ENCODE results near the gene PTCH2. TPM values are rescaled to one million over a fixed set of nuclear protein-coding genes. Genes with fewer than 3 reads are reported as not detected.

PTCH2 gene
- total RNA-seq, 1 donor from 2014 or later: not detected

- H3K36me3 ChIP-seq: peaks cover 0 to 9% of the 10 kb centered on the region in 2 donors
Observed at GRCh38 chr1:44860331-44860730, 17.3 kb upstream of the PTCH2 start.

GRCh38 chr1:44857446-44857845 is 14.4 kb upstream of the PTCH2 start:
- TF ChIP-seq CTCF (IDR thresholded peaks at IDR 0.05): no peak
- no peak overlapping the region for H3K27ac ChIP-seq
- DNase-seq (ENCODE audit: low spot score in 2 of 2): no peak
- intact Hi-C loops (cut with DNase I): no loop called here
- H3K27me3 ChIP-seq: no peaks in the 10 kb centered on the region
- H3K4me1 ChIP-seq: no peaks in the 10 kb centered on the region
- no peak overlapping the region for H3K4me3 ChIP-seq
- peaks cover 4 to 9% of the 10 kb centered on the region in 2 donors for H3K36me3 ChIP-seq
- no peaks in the 10 kb centered on the region for H3K9me3 ChIP-seq

More at GRCh38 chr1:44860331-44860730, 17.3 kb upstream of the PTCH2 start:
- DNase-seq (ENCODE audit: low spot score in 2 of 2): no peak
- no peak for TF ChIP-seq CTCF (IDR thresholded peaks at IDR 0.05)
- intact Hi-C loops (cut with DNase I): no loop called here
- Histone ChIP-seq H3K4me1 (no peaks in the 10 kb centered on the region), H3K4me3 (no peak overlapping the region), H3K27ac (no peak overlapping the region), H3K9me3 (no peaks in the 10 kb centered on the region), H3K27me3 (no peaks in the 10 kb centered on the region)

- no peak overlapping the region for H3K4me3 ChIP-seq
- H3K4me1 ChIP-seq: no peaks in the 10 kb centered on the region
- no peak overlapping the region for H3K27ac ChIP-seq
- TF ChIP-seq CTCF (IDR thresholded peaks at IDR 0.05): no peak
- DNase-seq (ENCODE audit: low spot score in 2 of 2): no peak
- peaks cover 4 to 10% of the 10 kb centered on the region in 2 donors for H3K36me3 ChIP-seq
- no peaks in the 10 kb centered on the region for H3K9me3 ChIP-seq
- no peaks in the 10 kb centered on the region for H3K27me3 ChIP-seq
- intact Hi-C loops (cut with DNase I): no loop called here
Observed at GRCh38 chr1:44855742-44856141, 12.7 kb upstream of the PTCH2 start.

GRCh38 chr1:44854970-44855369 is 11.9 kb upstream of the PTCH2 start:
- Histone ChIP-seq H3K9me3 (no peaks in the 10 kb centered on the region), H3K4me3 (no peak overlapping the region), H3K27me3 (no peaks in the 10 kb centered on the region), H3K36me3 (peaks cover 6 to 17% of the 10 kb centered on the region in 2 donors), H3K4me1 (no peaks in the 10 kb centered on the region), H3K27ac (no peak overlapping the region)
- no peak for DNase-seq (ENCODE audit: low spot score in 2 of 2)
- no peak for TF ChIP-seq CTCF (IDR thresholded peaks at IDR 0.05)
- intact Hi-C loops (cut with DNase I): no loop called here

GRCh38 chr1:44853201-44853600 is 10.1 kb upstream of the PTCH2 start:
- intact Hi-C loops (cut with DNase I): no loop called here
- no peaks in the 10 kb centered on the region for H3K4me1 ChIP-seq
- no peaks in the 10 kb centered on the region for H3K9me3 ChIP-seq
- no peak overlapping the region for H3K4me3 ChIP-seq
- DNase-seq (ENCODE audit: low spot score in 2 of 2): no peak
- no peaks in the 10 kb centered on the region for H3K27me3 ChIP-seq
- H3K27ac ChIP-seq: no peak overlapping the region
- H3K36me3 ChIP-seq: peaks cover 6 to 17% of the 10 kb centered on the region in 2 donors
- TF ChIP-seq CTCF (IDR thresholded peaks at IDR 0.05): no peak

- H3K4me1 ChIP-seq: no peaks in the 10 kb centered on the region
- intact Hi-C loops (cut with DNase I): no loop called here
- H3K9me3 ChIP-seq: no peaks in the 10 kb centered on the region
- H3K36me3 ChIP-seq: peaks cover 6 to 8% of the 10 kb centered on the region in 2 donors
- H3K27me3 ChIP-seq: no peaks in the 10 kb centered on the region
- no peak overlapping the region for H3K27ac ChIP-seq
- DNase-seq (ENCODE audit: low spot score in 2 of 2): no peak
- no peak for TF ChIP-seq CTCF (IDR thresholded peaks at IDR 0.05)
- no peak overlapping the region for H3K4me3 ChIP-seq
Observed at GRCh38 chr1:44851308-44851707, 8.3 kb upstream of the PTCH2 start.

Measured in ascending aorta (tissue), 2 donors.